ENCODE measurements around the gene LCN9. TPM values are rescaled to one million over a fixed set of nuclear protein-coding genes. Genes with fewer than 3 reads are reported as not detected.
A peak's percentile ranks its signal among the peaks of the same experiment; 100 is the strongest.

Gene LCN9
- polyA plus RNA-seq, 4 donors: not detected

DNA sequence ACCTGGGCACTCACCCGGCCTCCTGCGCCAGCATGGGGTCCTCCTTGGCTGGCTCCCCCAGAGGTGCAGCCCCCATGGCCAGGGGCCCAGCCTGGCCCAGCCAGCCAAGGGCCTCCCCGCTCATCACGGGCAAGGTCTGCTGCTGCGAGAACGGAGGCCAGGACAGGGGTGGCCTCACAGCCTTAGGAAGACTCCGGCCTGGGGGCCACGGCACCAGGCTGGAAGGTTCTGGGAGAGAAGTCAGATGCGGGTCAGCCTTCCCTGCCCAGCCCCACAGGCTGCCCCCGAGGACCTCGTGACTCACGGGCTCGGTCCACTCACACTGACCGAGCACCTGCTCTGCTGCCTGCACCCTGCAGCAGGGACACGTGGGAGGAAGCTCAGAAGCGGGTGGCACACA is 31.9 kb downstream of the LCN9 start:
- Histone ChIP-seq H3K36me3 (ENCODE audit: control insufficient read depth in 3 of 3, insufficient read depth in 2 of 3, low read depth in 1 of 3, low read length in 3 of 3) (no peaks in the 10 kb centered on the region), H3K4me3 (ENCODE audit: low read depth in 1 of 3, low read length in 3 of 3) (no peak overlapping the region), H3K4me1 (ENCODE audit: control insufficient read depth in 3 of 3, insufficient read depth in 2 of 3, low read depth in 1 of 3, low read length in 2 of 3) (no peaks in the 10 kb centered on the region), H3K27me3 (ENCODE audit: control insufficient read depth in 3 of 3, insufficient read depth in 3 of 3, low read length in 3 of 3) (no peaks in the 10 kb centered on the region), H3K27ac (ENCODE audit: low read depth in 1 of 3, low read length in 2 of 3) (no peak overlapping the region), H3K9me3 (ENCODE audit: control insufficient read depth in 2 of 2, insufficient read depth in 1 of 2, low read depth in 1 of 2, low read length in 1 of 2) (no peaks in the 10 kb centered on the region)
- DNase-seq: no peak
- 67 to 86% (median 77%) methylated on average over 15 to 16 of the region's 16 CpGs for WGBS, 3 donors
- FAIRE-seq: no peak

GRCh38 chr9:135695642-135696041 is 32.5 kb downstream of the LCN9 start:
- Histone ChIP-seq H3K27me3 (ENCODE audit: control insufficient read depth in 3 of 3, insufficient read depth in 3 of 3, low read length in 3 of 3) (no peaks in the 10 kb centered on the region), H3K36me3 (ENCODE audit: control insufficient read depth in 3 of 3, insufficient read depth in 2 of 3, low read depth in 1 of 3, low read length in 3 of 3) (no peaks in the 10 kb centered on the region), H3K4me3 (ENCODE audit: low read depth in 1 of 3, low read length in 3 of 3) (no peak overlapping the region), H3K9me3 (ENCODE audit: control insufficient read depth in 2 of 2, insufficient read depth in 1 of 2, low read depth in 1 of 2, low read length in 1 of 2) (no peaks in the 10 kb centered on the region), H3K4me1 (ENCODE audit: control insufficient read depth in 3 of 3, insufficient read depth in 2 of 3, low read depth in 1 of 3, low read length in 2 of 3) (no peaks in the 10 kb centered on the region), H3K27ac (ENCODE audit: low read depth in 1 of 3, low read length in 2 of 3) (no peak overlapping the region)
- WGBS, 3 donors: 71 to 83% (median 78%) methylated on average over 12 of the region's 12 CpGs
- no peak for FAIRE-seq
- no peak for DNase-seq

- Histone ChIP-seq H3K4me1 (ENCODE audit: control insufficient read depth in 3 of 3, insufficient read depth in 2 of 3, low read depth in 1 of 3, low read length in 2 of 3) (no peaks in the 10 kb centered on the region), H3K27me3 (ENCODE audit: control insufficient read depth in 3 of 3, insufficient read depth in 3 of 3, low read length in 3 of 3) (no peaks in the 10 kb centered on the region), H3K9me3 (ENCODE audit: control insufficient read depth in 2 of 2, insufficient read depth in 1 of 2, low read depth in 1 of 2, low read length in 1 of 2) (no peaks in the 10 kb centered on the region), H3K4me3 (ENCODE audit: low read depth in 1 of 3, low read length in 3 of 3) (no peak overlapping the region), H3K27ac (ENCODE audit: low read depth in 1 of 3, low read length in 2 of 3) (no peak overlapping the region), H3K36me3 (ENCODE audit: control insufficient read depth in 3 of 3, insufficient read depth in 2 of 3, low read depth in 1 of 3, low read length in 3 of 3) (no peaks in the 10 kb centered on the region)
- no peak for FAIRE-seq
- DNase-seq: no peak
- WGBS, 3 donors: 59 to 78% (median 72%) methylated on average over 16 of the region's 16 CpGs
Observed at GRCh38 chr9:135696446-135696845, 33.3 kb downstream of the LCN9 start.

DNA sequence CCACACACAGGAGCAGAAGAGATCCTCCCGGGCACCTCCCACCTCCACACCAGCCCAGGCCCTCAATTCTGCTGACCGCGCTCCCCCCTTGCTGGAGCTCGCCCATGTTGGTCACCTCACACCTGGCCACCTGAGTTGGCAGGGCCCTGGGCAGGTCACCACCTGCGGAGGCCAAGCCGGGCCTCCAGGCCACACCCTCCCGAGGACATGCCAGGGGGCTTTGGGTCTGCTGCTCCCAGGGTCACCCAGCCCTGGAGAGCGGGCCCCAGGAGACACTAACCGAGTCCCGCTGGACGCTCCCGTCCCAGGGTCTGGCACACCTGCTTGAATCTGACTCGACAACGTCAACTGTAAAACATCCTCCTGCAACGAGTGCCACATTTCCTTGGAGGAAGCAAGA is 34.1 kb downstream of the LCN9 start:
- WGBS, 3 donors: 71 to 76% (median 72%) methylated on average over 15 of the region's 15 CpGs
- H3K4me3 ChIP-seq (ENCODE audit: low read depth in 1 of 3, low read length in 3 of 3): no peak overlapping the region
- FAIRE-seq: no peak
- no peak overlapping the region for H3K27ac ChIP-seq (ENCODE audit: low read depth in 1 of 3, low read length in 2 of 3)
- no peaks in the 10 kb centered on the region for H3K27me3 ChIP-seq (ENCODE audit: control insufficient read depth in 3 of 3, insufficient read depth in 3 of 3, low read length in 3 of 3)
- H3K9me3 ChIP-seq (ENCODE audit: control insufficient read depth in 2 of 2, insufficient read depth in 1 of 2, low read depth in 1 of 2, low read length in 1 of 2): no peaks in the 10 kb centered on the region
- DNase-seq: no peak
- no peaks in the 10 kb centered on the region for H3K4me1 ChIP-seq (ENCODE audit: control insufficient read depth in 3 of 3, insufficient read depth in 2 of 3, low read depth in 1 of 3, low read length in 2 of 3)
- no peaks in the 10 kb centered on the region for H3K36me3 ChIP-seq (ENCODE audit: control insufficient read depth in 3 of 3, insufficient read depth in 2 of 3, low read depth in 1 of 3, low read length in 3 of 3)

GRCh38 chr9:135698236-135698635 is 35.1 kb downstream of the LCN9 start:
- Histone ChIP-seq H3K4me3 (ENCODE audit: low read depth in 1 of 3, low read length in 3 of 3) (no peak overlapping the region), H3K36me3 (ENCODE audit: control insufficient read depth in 3 of 3, insufficient read depth in 2 of 3, low read depth in 1 of 3, low read length in 3 of 3) (no peaks in the 10 kb centered on the region), H3K27ac (ENCODE audit: low read depth in 1 of 3, low read length in 2 of 3) (no peak overlapping the region), H3K9me3 (ENCODE audit: control insufficient read depth in 2 of 2, insufficient read depth in 1 of 2, low read depth in 1 of 2, low read length in 1 of 2) (no peaks in the 10 kb centered on the region), H3K4me1 (ENCODE audit: control insufficient read depth in 3 of 3, insufficient read depth in 2 of 3, low read depth in 1 of 3, low read length in 2 of 3) (no peaks in the 10 kb centered on the region), H3K27me3 (ENCODE audit: control insufficient read depth in 3 of 3, insufficient read depth in 3 of 3, low read length in 3 of 3) (peaks cover 0 to 3% (median 0%) of the 10 kb centered on the region in 3 donors)
- DNase-seq (no peak), FAIRE-seq (no peak)
- 68 to 80% (median 76%) methylated on average over 20 to 21 of the region's 21 CpGs for WGBS, 3 donors

DNA sequence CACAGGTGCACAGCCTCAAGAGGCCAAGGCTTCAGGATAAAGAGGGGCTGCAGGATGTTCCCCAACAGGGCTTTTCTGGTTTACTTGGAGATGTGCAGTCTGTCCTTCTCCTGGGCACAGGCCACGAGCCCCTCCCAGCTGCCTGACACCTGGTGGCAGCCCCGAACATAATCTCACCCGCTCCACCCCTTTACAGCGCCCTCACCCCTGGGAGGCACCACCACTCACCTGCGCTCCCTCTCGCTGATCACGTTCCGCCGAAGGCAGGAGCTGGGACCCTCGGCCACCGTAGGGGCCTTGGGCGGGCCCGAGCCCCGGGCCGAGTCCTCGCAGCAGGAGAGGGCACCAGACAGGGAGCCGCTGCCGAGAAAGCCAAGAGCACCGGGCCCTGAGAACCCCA is 35.7 kb downstream of the LCN9 start:
- DNase-seq (no peak), FAIRE-seq (no peak)
- no peak overlapping the region for H3K4me3 ChIP-seq (ENCODE audit: low read depth in 1 of 3, low read length in 3 of 3)
- peaks cover 0 to 3% (median under 1%) of the 10 kb centered on the region in 3 donors for H3K27me3 ChIP-seq (ENCODE audit: control insufficient read depth in 3 of 3, insufficient read depth in 3 of 3, low read length in 3 of 3)
- no peak overlapping the region for H3K27ac ChIP-seq (ENCODE audit: low read depth in 1 of 3, low read length in 2 of 3)
- WGBS, 3 donors: 40 to 64% (median 58%) methylated on average over 17 to 19 of the region's 19 CpGs
- H3K36me3 ChIP-seq (ENCODE audit: control insufficient read depth in 3 of 3, insufficient read depth in 2 of 3, low read depth in 1 of 3, low read length in 3 of 3): no peaks in the 10 kb centered on the region
- no peaks in the 10 kb centered on the region for H3K4me1 ChIP-seq (ENCODE audit: control insufficient read depth in 3 of 3, insufficient read depth in 2 of 3, low read depth in 1 of 3, low read length in 2 of 3)
- H3K9me3 ChIP-seq (ENCODE audit: control insufficient read depth in 2 of 2, insufficient read depth in 1 of 2, low read depth in 1 of 2, low read length in 1 of 2): no peaks in the 10 kb centered on the region

DNA sequence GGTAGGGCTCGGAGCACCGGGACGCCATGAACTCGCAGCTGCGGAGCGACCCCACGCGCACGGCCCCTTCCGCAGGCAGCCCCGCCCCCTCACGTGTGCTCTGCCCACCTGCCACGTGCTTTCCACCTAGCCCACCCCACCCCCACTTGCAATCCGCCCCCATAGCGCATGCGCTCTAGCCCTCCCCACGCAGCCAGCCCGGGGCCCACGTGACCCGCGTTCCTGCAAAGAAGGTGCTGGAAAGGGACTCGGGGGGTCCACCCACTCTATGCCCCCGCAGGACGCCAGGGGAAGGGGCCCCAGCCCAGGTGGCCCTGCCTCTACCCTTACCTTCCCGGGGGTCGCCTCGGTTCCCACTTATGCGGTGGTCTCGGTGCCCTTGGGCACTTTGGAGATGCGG is 36.3 kb downstream of the LCN9 start, which contains the start of gene SOHLH1:
SOHLH1 (minus strand) TSS at position 42 of the 400 bp plus-strand sequence; CDS start at position 28, 14 bp downstream.
- Histone ChIP-seq H3K36me3 (ENCODE audit: control insufficient read depth in 3 of 3, insufficient read depth in 2 of 3, low read depth in 1 of 3, low read length in 3 of 3) (no peaks in the 10 kb centered on the region), H3K4me3 (ENCODE audit: low read depth in 1 of 3, low read length in 3 of 3) (no peak within 1 kb of the TSS), H3K4me1 (ENCODE audit: control insufficient read depth in 3 of 3, insufficient read depth in 2 of 3, low read depth in 1 of 3, low read length in 2 of 3) (no peaks in the 10 kb centered on the region), H3K9me3 (ENCODE audit: control insufficient read depth in 2 of 2, insufficient read depth in 1 of 2, low read depth in 1 of 2, low read length in 1 of 2) (no peaks in the 10 kb centered on the region), H3K27ac (ENCODE audit: low read depth in 1 of 3, low read length in 2 of 3) (no peak within 1 kb of the TSS), H3K27me3 (ENCODE audit: control insufficient read depth in 3 of 3, insufficient read depth in 3 of 3, low read length in 3 of 3) (peaks cover 0 to 6% (median 3%) of the 10 kb centered on the region in 3 donors)
- no peak for FAIRE-seq
- WGBS, 3 donors: 78 to 89% (median 84%) methylated on average over 22 to 30 of the region's 30 CpGs
- no peak for DNase-seq

DNA sequence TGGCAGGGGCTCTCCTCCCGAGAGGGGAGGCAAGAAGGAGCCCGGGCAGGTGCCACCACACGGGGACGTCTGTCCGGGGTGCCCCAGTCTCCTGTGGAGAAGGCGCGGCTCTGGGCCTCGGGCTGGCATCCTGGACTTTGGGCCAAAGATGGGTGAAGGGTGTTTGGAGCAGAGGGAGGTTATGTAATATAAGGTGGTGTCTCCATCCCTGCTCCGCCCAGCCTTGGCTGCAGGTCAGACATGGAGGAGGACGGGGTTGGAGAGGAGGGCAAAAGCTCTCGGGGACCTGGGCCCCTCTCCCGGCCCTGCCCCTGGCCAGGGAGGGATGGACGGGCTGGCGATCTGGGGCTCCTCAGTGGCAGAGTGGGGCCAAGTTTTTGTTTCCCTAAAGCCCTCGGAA is 37.4 kb downstream of the LCN9 start:
- Histone ChIP-seq H3K36me3 (ENCODE audit: control insufficient read depth in 3 of 3, insufficient read depth in 2 of 3, low read depth in 1 of 3, low read length in 3 of 3) (no peaks in the 10 kb centered on the region), H3K27me3 (ENCODE audit: control insufficient read depth in 3 of 3, insufficient read depth in 3 of 3, low read length in 3 of 3) (peaks cover 0 to 6% (median 3%) of the 10 kb centered on the region in 3 donors), H3K9me3 (ENCODE audit: control insufficient read depth in 2 of 2, insufficient read depth in 1 of 2, low read depth in 1 of 2, low read length in 1 of 2) (no peaks in the 10 kb centered on the region), H3K4me1 (ENCODE audit: control insufficient read depth in 3 of 3, insufficient read depth in 2 of 3, low read depth in 1 of 3, low read length in 2 of 3) (no peaks in the 10 kb centered on the region), H3K27ac (ENCODE audit: low read depth in 1 of 3, low read length in 2 of 3) (no peak overlapping the region), H3K4me3 (ENCODE audit: low read depth in 1 of 3, low read length in 3 of 3) (no peak overlapping the region)
- no peak for FAIRE-seq
- peak in 1 of 2 donors; percentile 11 for DNase-seq
- 21 to 58% (median 31%) methylated on average over 15 of the region's 15 CpGs for WGBS, 3 donors
